Kidney (tissue), 14 donors: ENCODE results near the gene TRAPPC5. TPM values are rescaled to one million over a fixed set of nuclear protein-coding genes. Genes with fewer than 3 reads are reported as not detected.

ENCODE experiments used
- DNase-seq, 5 donors: peaks; one replicate each; pipeline ENCODE4 v3.0.0-alpha.2; 2013 to 2020
- FAIRE-seq: peaks from 2 replicates; lab custom pipeline; 2012; peaks lifted over from hg19 to GRCh38; lab: Jason Lieb, UNC
- H3K27ac ChIP-seq, 2 donors: one replicate each; pipeline ENCODE4 v1.7.0; 2013; ENCODE audit warnings: low read depth in 2 of 2, low read length in 2 of 2, inconsistent platforms in 1 of 2
- H3K27me3 ChIP-seq: one replicate; pipeline ENCODE4 v1.7.1; 2013; ENCODE audit warnings: low read length, inconsistent platforms; ENCODE audit not compliant: control insufficient read depth, insufficient read depth
- H3K36me3 ChIP-seq, 3 donors: one replicate each; pipeline versions ENCODE4 v1.7.0 to v1.7.1; 2013; ENCODE audit warnings: low read length in 3 of 3, control low read depth in 1 of 3, inconsistent platforms in 1 of 3; ENCODE audit not compliant: insufficient read depth in 3 of 3, control insufficient read depth in 2 of 3
- H3K4me1 ChIP-seq, 3 donors: one replicate each; pipeline versions ENCODE4 v1.7.0 to v1.7.1; 2013; ENCODE audit warnings: low read length in 3 of 3, inconsistent platforms in 1 of 3, low read depth in 1 of 3; ENCODE audit not compliant: control insufficient read depth in 2 of 3, insufficient read depth in 2 of 3
- H3K4me3 ChIP-seq, 3 donors: one replicate each; pipeline versions ENCODE4 v1.7.0 to v1.8.1; 2013; ENCODE audit warnings: low read length in 3 of 3, control low read depth in 1 of 3, inconsistent platforms in 1 of 3
- H3K9ac ChIP-seq, 3 donors: one replicate each; pipeline versions ENCODE4 v1.7.0 to v1.7.1; 2013; ENCODE audit warnings: low read length in 3 of 3, control low read depth in 1 of 3, inconsistent platforms in 1 of 3
- H3K9me3 ChIP-seq, 3 donors: one replicate each; pipeline versions ENCODE4 v1.7.0 to v1.7.1; 2013; ENCODE audit warnings: low read length in 3 of 3, control low read depth in 1 of 3, inconsistent platforms in 1 of 3; ENCODE audit not compliant: control insufficient read depth in 2 of 3, insufficient read depth in 1 of 3
- intact Hi-C: fragments of 100-400 bp; cut with DNase I; formaldehyde crosslinking; loops from one replicate; pipeline ENCODE4 v1.11.1; 2022
- polyA plus RNA-seq: library from polyadenylated mRNA; stranded (reverse); fragments of 350-450 nt; fragmentation: Illumina TruSeq; extraction: RNeasy Lipid Tissue Mini Kit (QIAGEN cat#74804); gene quantifications from one replicate; pipeline ENCODE4 v1.2.3, GENCODE V29; 2014; ENCODE audit warnings: low read depth, low replicate concordance; ENCODE audit not compliant: insufficient read depth
- total RNA-seq: library from RNA; stranded (reverse); fragmentation: NEBNext Ultra II Directional; extraction: Animal tissue kit (Norgen Biotek cat#: 25700); gene quantifications from one replicate; pipeline ENCODE4 v1.2.1, GENCODE V29; 2021
- TF ChIP-seq, protein P1 (sequence below): IDR thresholded peaks from 3 replicates; pipeline ENCODE4 v1.5.1; 2012; ENCODE audit warnings: mild to moderate bottlenecking, moderate library complexity, borderline replicate concordance; ENCODE audit not compliant: insufficient read depth; ENCODE audit errors: extremely low read depth
- donor health status: control.
- donor health status: control.
- donor health status: control.
- donor health status: control.
- donor health status: control.
- donor health status: DM: yes; HTN: yes; CAD: no.
- donor health status: Normal renal cell carcinoma (clear cell type).

Gene TRAPPC5
- total and polyA plus RNA-seq, 2 donors from 2014 or later = 82.6 to 222 TPM

DNA sequence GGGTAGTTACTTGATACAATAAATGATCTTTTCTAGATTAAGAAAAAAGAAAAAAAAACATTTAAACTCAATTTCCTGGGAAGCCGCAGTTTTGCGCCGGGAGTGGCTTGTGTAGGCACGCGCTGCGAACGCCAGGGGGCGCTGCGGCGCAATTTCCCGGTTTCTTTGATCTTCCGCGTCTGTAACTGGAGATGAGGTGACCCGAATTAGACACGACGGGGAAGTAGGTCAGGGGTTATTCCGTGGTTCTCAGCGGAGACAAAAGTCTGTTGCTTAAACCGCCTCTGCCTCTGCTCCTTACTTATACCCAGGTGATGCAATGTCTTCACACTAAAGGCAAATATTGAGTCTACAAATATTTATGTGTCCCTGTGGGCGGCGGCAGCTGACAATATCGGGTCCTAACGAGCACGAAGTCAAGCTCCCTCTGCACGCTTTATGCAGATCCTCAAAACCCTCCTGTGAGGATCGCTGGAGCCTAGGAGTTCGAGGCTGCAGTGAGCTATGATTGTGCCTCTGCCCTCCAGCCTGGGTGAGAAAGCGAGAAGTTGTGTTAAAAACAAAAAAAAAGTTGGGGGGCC is 28.5 kb upstream of the TRAPPC5 start:
- intact Hi-C loops = no loop called here

DNA sequence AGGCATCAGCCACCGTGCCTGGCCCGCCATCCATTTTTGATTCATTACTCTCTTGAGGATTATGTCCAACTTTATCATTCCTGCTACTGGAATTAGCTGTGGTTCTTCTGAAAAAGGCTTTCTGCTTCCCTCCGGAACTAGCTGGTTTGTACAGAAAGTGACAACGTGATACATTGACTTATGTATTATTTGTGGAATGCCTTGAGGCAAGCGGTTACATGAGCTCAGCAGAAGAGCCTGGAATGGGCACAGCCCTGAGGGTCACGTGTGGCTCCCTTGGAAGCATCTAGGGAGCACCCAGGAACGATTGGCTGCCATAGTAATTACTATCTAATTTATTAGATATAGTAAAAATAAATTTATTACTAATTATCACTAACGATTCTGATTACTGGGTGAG is 26.2 kb upstream of the TRAPPC5 start:
- Histone ChIP-seq H3K27me3 (no peaks in the 10 kb centered on the region), H3K36me3 (no peaks in the 10 kb centered on the region), H3K4me3 (no peak overlapping the region), H3K27ac (no peak overlapping the region), H3K9ac (no peak overlapping the region), H3K9me3 (no peaks in the 10 kb centered on the region), H3K4me1 (peaks cover 0 to 3% (median 0%) of the 10 kb centered on the region in 3 donors)
- no peak for DNase-seq
- TF ChIP-seq, protein P1, sequence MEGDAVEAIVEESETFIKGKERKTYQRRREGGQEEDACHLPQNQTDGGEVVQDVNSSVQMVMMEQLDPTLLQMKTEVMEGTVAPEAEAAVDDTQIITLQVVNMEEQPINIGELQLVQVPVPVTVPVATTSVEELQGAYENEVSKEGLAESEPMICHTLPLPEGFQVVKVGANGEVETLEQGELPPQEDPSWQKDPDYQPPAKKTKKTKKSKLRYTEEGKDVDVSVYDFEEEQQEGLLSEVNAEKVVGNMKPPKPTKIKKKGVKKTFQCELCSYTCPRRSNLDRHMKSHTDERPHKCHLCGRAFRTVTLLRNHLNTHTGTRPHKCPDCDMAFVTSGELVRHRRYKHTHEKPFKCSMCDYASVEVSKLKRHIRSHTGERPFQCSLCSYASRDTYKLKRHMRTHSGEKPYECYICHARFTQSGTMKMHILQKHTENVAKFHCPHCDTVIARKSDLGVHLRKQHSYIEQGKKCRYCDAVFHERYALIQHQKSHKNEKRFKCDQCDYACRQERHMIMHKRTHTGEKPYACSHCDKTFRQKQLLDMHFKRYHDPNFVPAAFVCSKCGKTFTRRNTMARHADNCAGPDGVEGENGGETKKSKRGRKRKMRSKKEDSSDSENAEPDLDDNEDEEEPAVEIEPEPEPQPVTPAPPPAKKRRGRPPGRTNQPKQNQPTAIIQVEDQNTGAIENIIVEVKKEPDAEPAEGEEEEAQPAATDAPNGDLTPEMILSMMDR = no peak
- intact Hi-C loops = no loop called here
- no peak for FAIRE-seq

More for the DNA sequence above, 28.5 kb upstream of the TRAPPC5 start:
- Histone ChIP-seq H3K36me3 (no peaks in the 10 kb centered on the region), H3K4me1 (peaks cover 0 to 3% (median 0%) of the 10 kb centered on the region in 3 donors), H3K4me3 (peak overlapping the region in 1 of 3 donors; percentile 41), H3K27ac (no peak overlapping the region), H3K9ac (no peak overlapping the region), H3K27me3 (no peaks in the 10 kb centered on the region), H3K9me3 (no peaks in the 10 kb centered on the region)
- TF ChIP-seq, protein P1 = peak; percentile 97
- peak; percentile 29 for FAIRE-seq
- peak; percentile 86 to 92 (median 90) for DNase-seq

DNA sequence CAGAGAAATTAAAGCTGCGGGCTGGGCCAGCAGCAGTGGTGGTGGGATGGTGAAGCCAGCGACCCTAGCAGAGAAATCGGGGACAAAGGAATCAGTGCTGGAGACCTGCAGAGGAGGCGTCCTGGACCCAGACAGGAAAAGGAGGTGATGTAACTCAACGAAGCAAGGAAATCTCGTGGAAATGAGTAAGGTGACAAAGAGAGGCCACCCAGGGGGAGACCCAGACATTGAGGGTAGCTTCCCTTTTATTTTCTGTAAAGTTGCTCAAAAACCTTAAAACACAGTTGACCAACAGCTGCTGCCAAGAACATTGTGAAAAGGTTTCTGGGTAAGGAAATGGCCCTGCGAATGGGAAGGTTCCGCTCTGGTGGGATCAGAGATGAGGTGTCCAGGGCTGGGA is 25.1 kb upstream of the TRAPPC5 start:
- H3K4me1 ChIP-seq = peaks cover 0 to 3% (median 0%) of the 10 kb centered on the region in 3 donors
- no peaks in the 10 kb centered on the region for H3K27me3 ChIP-seq
- DNase-seq = no peak
- TF ChIP-seq, protein P1 = no peak
- intact Hi-C loops = no loop called here
- no peak overlapping the region for H3K27ac ChIP-seq
- no peak overlapping the region for H3K9ac ChIP-seq
- no peaks in the 10 kb centered on the region for H3K9me3 ChIP-seq
- H3K36me3 ChIP-seq = no peaks in the 10 kb centered on the region
- no peak for FAIRE-seq
- H3K4me3 ChIP-seq = no peak overlapping the region
